GM13977 (cell line): ENCODE results near the gene MRPL50.

ENCODE experiments used
- DNase-seq: peaks from one replicate; pipeline ENCODE4 v3.0.0; 2012; ENCODE audit warnings: low spot score
- in situ Hi-C: fragments of 300-500 bp; cut with MboI; formaldehyde crosslinking; loops from one replicate; pipeline ENCODE4 v1.12.0; 2022; ENCODE audit warnings: low sequenced_read_pairs, low pct_unique_long_range_greater_than_20kb, mixed read lengths, inconsistent platforms; ENCODE audit not compliant: unreplicated experiment
- TF ChIP-seq, protein P1 (sequence below): IDR thresholded peaks from 2 replicates; pipeline ENCODE4 v1.5.1; 2012; ENCODE audit warnings: mild to moderate bottlenecking, control low read depth; ENCODE audit not compliant: insufficient read depth; ENCODE audit errors: extremely low read depth, missing control alignments

MRPL50 gene

DNA sequence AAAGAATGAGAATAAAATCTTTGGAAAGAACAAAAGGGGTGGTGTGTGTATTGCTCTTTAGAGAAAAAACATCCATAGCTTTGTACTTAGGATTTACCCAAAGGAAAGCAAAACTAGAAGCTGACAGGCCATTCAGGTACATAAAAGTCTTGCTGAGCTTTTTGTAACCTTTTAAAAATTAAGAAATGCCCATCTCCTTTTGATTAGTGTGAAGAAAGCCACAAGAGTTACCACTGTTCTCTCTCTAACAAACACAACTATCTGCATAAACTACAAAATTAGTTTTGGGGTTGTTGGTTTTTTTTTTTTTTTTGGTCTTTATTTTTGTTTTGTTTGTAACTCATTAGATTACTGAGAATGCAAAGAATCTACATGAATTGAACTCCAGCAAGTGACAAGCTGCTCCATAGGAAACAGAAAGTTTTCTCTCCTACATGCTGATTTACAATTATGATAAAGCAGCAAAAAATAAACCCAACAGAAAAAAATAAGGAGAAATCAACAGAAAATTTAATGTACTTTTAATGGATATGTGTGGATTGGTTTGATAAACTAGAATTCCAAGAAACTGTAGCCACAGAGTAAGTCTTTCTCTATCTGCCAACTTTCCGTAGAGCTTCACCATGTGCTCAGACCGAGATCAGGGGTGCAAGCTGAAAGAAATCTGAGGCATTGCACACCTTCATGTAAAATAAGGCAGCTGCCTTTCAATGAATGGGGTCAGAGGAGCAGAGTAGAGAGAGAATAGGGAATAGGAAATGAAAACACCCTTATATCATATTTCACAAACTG, 25.9 kb downstream of the MRPL50 start:
- in situ Hi-C loops, result no loop called here
- DNase-seq, result no peak
- TF ChIP-seq, protein P1, sequence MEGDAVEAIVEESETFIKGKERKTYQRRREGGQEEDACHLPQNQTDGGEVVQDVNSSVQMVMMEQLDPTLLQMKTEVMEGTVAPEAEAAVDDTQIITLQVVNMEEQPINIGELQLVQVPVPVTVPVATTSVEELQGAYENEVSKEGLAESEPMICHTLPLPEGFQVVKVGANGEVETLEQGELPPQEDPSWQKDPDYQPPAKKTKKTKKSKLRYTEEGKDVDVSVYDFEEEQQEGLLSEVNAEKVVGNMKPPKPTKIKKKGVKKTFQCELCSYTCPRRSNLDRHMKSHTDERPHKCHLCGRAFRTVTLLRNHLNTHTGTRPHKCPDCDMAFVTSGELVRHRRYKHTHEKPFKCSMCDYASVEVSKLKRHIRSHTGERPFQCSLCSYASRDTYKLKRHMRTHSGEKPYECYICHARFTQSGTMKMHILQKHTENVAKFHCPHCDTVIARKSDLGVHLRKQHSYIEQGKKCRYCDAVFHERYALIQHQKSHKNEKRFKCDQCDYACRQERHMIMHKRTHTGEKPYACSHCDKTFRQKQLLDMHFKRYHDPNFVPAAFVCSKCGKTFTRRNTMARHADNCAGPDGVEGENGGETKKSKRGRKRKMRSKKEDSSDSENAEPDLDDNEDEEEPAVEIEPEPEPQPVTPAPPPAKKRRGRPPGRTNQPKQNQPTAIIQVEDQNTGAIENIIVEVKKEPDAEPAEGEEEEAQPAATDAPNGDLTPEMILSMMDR, result no peak

DNA sequence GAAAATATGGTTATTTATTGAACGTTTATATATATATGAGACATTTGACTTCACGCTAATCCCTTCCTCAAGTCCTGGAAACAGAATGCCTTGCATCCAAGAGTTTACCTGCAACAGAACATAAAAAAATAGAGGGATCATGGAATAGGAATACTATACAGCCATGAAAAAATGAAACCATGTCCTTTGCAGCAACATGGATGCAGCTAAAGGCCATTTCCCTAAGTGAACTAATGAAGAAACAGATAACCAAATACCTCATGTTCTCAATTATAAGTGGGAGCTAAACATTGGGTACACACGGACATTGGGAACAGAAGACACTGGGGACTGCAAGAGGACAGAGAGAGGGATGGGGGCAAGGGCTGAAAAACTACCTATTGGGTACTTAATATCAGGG, 26.6 kb downstream of the MRPL50 start:
- in situ Hi-C loops, result no loop called here
- TF ChIP-seq, protein P1, result no peak
- no peak for DNase-seq

DNA sequence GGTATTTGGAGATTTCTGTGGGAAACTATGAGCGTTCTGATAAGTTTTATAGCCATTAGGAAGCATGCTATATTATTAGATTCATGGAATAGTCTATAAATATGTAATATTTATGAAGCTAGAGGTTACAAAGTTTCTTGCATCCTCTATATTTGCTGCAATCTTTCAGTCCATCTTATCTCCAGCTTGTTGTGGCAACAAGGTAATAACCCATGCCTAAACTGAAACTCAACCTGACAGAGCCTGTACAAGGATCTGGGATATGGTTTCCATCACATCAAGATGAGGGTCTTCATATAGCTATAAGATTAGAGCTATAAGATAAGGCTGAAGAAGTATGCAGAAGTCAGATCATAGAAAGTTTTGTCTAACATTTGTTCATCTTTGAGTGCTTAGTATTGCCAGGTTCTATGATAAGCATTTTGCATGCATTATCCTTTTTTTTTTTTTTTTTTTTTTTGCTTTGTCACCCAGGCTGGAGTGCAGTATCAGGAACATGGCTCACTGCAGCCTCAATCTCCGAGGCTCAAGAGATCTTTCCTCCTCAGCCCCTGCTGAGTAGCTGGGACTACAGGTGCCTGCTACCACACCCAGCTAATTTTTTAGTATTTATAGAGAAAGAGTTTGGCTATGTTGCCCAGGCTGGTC, 28.4 kb downstream of the MRPL50 start:
- in situ Hi-C loops, result no loop called here

DNA sequence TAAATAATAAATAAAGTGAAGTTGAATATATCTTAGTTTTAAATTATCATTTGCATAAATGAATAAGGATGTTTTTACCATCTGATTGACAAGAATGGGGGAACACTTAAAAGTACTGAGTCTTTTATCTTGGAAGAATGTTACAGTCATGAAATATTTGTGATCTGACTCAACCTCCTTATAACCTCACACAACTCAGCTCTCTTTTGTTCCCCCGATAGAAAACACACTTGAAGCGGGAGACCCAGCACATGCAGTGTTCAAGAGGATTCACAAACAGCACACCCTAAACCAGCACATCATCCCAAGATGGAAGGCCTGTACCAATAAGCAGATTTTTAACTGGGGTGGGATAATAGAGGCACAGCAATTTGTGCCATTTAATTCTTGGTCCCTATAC, 29.1 kb downstream of the MRPL50 start:
- in situ Hi-C loops, result no loop called here
- no peak for DNase-seq
- TF ChIP-seq, protein P1, result no peak

More for the DNA sequence above, 28.4 kb downstream of the MRPL50 start:
- TF ChIP-seq, protein P1, result no peak
- DNase-seq, result no peak

DNA sequence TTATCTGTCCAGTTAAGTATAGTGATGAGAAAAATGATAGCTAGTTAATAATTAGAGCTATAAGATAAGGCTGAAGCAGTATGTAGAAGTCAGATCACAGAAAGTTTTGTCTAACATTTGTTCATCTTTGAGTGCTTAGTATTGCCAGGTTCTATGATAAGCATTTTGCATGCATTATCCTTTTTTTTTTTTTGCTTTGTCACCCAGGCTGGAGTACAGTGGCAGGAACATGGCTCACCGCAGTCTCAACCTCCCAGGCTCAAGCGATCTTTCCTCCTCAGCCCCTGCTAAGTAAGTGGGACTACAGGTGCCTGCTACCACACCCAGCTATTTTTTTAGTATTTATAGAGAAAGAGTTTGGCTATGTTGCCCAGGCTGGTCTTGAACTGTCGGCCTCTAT, 31.1 kb downstream of the MRPL50 start:
- TF ChIP-seq, protein P1, result no peak
- in situ Hi-C loops, result no loop called here
- DNase-seq, result no peak

DNA sequence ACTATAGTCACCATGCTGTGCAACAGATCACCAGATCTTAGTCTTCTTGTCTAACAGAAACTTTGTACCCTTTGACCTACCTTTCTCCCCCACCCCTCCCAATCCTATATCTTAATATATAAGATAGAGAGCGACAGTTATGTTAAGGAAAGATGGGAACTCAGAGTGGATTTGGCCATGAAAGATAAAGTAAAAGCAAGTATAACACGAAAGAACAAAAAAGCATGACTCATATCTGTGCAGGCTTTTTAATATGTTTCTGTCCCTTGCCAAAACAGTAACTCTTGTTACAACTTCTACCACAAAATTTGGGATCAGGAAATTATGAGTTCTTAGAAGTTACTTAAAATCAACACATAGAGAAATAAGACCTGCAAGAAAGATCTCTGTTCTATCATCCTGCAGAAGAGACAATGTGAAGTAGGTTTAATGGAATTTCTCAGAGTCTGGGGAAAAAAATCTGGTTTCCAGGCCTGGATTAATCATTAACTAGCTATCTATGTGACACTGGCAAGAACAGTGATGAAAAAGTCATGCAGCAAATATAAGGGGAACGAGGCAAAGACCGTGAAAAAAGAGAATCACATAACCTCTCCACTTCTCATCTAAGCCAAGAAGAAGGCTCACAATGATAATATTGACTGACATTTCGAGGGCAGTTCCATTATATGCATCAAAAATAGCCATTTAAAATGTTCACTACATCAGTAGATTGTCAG, 32.2 kb downstream of the MRPL50 start:
- in situ Hi-C loops, result no loop called here
- TF ChIP-seq, protein P1, result no peak
- no peak for DNase-seq
